ENCODE results near the gene NFIB. TPM values are rescaled to one million over a fixed set of nuclear protein-coding genes. Genes with fewer than 3 reads are reported as not detected.
A peak's percentile ranks its signal among the peaks of the same experiment; 100 is the strongest.

NFIB gene
- total RNA-seq, 1 donor from 2014 or later = 37.2 TPM

DNA sequence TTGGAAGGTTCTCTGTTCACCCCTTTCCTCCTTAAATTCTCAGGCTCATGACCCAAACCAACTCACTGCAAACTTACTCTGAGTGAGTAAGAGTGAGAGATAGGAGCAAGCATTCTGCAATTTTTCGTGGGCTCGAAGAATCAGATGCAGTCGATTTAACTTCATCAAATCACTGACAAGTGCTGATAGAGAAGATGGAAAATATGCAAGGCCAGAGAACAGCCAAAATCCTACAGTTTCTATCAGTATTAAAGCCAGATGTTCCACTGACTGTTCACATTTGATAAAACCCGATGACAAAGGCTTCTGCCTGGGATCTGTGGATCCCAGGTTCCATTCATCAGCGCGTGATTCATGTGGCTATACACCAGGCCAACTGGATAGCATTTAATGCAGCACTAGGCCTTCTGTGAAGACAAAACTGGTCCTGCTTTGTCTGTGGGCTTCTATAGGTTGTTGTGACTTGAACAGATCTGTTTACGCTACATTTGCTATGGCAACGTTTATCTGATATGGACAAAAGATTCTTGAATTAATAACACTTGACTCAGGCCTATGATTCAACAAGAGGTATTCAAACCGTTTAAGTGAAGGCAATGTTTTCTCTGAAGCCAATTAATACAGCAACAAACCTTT, 251.2 kb downstream of the NFIB start:
- ATAC-seq = peak; percentile 84

DNA sequence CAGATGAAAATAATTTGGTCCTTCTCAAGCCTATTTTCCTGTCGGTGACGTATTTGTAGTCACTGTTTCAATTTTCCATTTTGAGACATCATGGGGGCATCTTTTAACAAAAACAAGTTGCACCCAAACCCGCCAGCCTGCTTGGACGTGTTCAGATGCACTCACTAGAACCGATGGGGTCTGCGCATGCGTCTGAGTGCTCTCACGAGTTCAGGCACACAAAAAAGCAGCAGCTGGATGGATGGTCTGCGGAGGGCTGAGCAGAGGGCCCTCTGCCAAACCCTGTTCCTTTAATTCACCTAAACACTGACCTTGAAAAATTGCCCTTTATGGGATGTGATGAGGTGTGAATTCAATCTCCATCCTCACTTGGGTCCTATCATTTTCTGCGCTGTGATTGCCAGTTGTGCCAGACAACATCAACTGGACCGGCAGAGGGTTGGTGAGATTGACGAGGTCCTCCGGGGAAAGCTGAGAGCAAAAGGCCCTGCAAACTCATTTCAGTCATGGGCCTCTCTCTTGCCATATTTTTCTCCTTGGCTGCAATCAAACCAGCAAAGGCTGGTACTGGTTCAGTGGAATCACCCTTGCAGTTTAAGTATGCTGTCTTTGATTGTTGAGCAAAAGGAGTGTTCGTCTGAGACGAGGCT, 251.9 kb downstream of the NFIB start:
- no peak for ATAC-seq

DNA sequence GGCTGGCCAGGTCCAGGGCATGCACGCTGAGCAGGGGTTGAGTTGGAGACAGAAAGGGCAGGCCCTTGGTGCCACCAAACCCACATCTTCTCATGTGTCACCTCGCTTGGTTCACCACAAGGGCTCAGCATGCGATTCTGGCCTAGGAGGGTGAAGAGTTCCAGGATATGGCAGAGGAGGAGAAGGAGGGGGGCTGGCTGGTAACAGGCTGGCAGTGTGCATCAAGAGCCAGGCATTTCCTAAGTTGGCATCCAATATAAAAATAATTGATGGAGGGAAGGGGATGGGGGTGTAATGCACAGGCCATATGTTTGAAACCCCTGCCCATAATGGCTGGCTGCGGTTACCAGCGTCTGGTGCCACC, 255.6 kb downstream of the NFIB start:
- no peak for ATAC-seq

DNA sequence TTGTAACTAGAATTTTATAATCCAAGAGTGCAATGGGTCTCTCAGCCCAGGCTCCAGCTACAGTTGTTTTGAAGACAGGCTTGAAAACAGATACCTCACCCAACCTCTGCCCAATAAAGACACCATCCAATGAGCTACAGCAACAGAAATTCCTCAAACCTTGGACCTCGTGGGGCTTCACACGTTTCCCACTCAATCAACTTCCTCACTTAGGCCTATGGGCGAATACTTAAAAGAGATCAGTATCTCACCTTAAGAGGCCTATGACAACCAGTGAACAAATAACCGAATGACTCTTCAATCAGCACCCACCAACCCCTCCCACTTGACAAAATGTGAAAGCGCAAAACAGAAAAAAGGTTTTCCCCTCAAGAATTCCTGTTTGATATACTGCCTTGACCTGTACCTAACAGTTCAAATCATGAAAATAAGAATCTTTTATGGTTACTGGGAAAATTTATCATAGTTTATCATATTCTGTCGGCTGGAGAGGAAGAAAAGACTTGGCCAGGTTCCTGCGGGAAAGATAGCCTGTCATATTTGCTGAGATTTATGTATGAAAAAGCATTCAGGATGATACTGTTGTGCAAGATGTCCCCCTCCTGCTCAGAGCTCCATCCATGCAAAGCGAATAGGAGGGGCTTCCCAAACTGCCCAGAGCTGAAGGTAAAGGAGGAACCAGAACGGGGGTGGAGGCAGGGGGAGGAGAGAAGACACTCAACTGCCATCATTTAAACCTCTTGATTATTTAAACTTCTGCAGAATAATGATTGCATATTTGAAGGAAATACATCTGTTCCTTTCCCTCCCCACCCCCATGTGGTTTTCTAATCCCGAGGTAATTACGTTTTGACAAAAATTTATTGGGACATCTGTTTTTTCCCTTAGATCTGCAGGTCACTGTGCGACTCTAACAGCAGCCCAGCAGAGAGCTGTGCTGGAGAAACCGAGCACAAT, 256.3 kb downstream of the NFIB start:
- no peak for ATAC-seq

DNA sequence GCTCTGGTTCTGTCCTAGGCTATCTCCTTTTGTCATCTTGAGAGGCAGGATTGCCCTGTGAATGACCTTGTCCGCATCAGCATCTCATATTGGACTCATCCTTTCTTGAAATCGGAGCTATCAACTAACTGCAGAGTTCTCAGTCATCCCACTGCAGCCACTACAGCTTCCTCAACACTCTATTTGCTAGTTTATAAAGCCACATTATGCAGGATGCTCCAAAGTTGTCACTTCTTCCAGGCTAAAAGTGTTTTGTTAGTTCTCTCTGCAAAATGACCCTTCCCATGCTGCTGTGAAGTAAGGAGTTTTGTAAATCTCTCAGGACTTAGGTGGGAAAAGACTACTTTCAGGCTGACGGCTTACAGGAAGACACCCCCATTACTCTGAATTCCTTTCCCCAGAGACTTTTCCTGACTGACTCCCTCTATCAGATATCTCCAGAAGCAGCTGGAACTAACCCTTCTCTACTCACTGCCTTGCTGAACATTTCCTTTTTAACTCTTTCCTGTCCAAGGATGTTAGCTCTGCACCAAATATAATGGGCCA, 257.6 kb downstream of the NFIB start:
- ATAC-seq = no peak

DNA sequence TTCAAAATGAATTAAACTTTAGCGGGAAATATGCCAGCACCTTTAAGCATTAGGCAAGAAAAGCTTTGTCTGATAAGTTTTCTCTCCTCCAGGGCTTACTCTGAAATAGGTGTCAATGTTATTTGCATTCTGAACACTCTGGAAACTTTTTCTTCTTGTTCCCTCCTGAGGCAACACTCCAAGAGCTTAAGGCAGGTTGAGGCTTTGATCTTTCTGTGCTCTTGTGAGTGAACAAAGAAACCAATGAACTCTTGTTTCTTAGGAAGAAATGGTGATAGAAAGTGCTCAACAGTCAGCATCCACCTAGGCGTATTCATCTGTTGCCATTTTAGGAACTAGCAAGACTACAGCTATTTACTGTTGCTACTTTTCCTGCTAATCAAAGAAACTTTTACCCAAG, 259.8 kb downstream of the NFIB start:
- no peak for ATAC-seq

DNA sequence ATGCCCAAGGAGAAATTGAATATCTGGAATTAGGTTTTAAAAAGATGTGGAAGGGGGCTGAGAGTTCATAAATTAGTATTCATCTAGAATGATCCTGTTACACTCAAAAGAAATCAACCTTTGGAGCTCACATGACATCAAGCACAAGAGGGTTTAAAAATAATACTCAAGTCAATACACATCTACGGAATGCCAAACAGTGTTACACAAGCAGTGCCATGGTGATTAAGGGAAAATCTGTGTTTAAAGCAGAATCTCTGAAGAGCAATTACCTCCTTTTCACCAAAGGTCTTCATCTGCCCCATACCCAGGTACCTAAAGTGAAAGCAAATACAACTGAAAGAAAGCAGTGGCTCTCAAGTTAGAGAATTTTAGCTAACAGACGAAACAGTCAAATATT, 261.6 kb downstream of the NFIB start:
- no peak for ATAC-seq

DNA sequence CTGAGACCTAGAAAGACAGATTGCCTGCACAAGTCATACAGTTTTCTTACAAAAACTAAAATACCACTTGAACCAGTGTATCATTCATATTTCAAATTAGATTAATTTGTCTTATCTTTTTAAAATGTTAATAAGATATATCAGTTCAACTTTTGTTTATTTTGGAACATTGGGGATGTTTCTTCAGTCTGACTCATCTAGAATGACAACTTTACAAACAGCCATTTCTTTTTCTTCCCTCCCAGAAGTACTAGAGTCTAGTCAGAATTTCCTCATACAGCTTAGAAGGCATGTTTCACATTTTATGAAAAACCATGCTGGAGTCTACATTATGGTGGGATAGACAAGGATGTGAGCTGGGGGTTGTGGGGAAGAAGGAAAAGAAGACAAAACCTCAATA, 262.5 kb downstream of the NFIB start:
- ATAC-seq = no peak

DNA sequence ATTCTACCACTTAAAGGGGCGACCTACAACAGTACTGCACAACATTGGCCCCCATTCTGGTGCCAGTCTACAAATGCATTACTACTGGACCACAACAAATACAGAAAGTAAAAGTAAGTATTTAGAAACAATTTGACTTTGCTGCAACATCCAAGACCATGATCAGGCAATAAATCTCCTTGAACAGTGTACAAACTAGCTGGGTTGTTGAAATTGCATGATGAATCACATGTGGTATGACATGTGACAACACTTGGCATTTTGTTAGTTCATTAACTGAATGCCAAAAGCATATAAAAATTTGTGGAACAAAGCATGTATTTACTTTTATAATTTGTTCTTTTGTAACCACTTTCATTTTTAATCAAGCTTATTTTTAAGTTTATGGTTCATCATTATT, 270.5 kb downstream of the NFIB start:
- ATAC-seq = no peak

DNA sequence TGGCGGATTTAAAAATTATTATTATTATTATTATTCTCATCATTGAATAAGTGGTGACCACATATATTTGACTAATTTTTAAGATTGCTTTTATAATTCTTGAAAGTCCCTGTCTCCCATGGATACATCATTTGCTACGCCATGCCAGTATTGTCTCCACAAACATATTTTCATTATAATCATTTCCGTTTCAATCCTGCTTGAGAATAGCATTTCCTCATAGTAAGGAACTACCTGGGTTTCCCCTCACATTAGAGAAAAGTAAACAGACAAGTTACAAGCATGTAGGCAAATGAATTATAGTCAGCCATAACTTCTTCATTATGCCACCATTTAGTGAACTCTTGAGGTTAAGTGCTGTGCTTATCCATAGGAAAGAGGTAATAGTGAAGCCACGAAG, 276.6 kb downstream of the NFIB start:
- ATAC-seq = no peak

DNA sequence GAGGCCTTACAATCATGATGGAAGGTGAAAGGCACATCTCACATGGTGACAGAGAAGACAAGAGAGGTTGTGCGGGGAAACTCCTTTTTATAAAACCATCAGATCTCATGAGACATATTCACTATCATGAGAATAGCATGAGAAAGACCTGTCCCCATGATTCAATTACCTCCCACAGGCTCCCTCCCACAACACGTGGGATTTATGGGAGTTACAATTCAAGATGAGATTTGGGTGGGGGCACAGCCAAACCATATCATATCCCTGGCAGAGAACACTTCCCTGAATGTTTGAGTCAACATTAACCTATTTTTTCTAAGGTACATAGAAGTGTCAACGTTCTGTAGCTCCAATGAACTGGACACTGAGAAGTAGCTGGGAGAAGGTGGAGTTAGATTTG, 280.9 kb downstream of the NFIB start:
- ATAC-seq = no peak
